Measurements from ENCODE around the gene JUP.

GRCh38 chr17:41773731-41774193 lies 12.7 kb downstream of the JUP start:
- no peak for TF ChIP-seq POLR2A (IDR thresholded peaks at IDR 0.05; ENCODE audit: low read length)
- TF ChIP-seq GATA1 (IDR thresholded peaks at IDR 0.05; ENCODE audit: low read depth, low read length), result no peak
